SH-SY5Y (cell line): ENCODE results near the gene MCU.

Experiments
- GATA2 ChIP-seq: IDR thresholded peaks from 2 replicates; pipeline ENCODE4 v1.6.1; 2011; ENCODE audit warnings: mild to moderate bottlenecking, low read depth, low read length
- GATA3 ChIP-seq: IDR thresholded peaks from 2 replicates; pipeline ENCODE4 v1.6.1; 2011; ENCODE audit warnings: low read depth, mild to moderate bottlenecking, low read length, moderate library complexity

Gene MCU

GRCh38 chr10:72667207-72667864, 24.6 kb upstream of the MCU start:
- no peak for TF ChIP-seq GATA3
- TF ChIP-seq GATA2: no peak

GRCh38 chr10:72673280-72673679, 18.7 kb upstream of the MCU start:
- TF ChIP-seq GATA2 (no peak), GATA3 (no peak)

GRCh38 chr10:72679838-72680241, 12.1 kb upstream of the MCU start:
- TF ChIP-seq GATA3 (no peak), GATA2 (no peak)

- TF ChIP-seq GATA2: no peak
- TF ChIP-seq GATA3: no peak
Observed at GRCh38 chr10:72682638-72683037, 9.3 kb upstream of the MCU start.

GRCh38 chr10:72685264-72685921, 6.5 kb upstream of the MCU start:
- no peak for TF ChIP-seq GATA3
- TF ChIP-seq GATA2: no peak

- TF ChIP-seq GATA2 (no peak), GATA3 (no peak)
Observed at GRCh38 chr10:72687035-72687434, 4.9 kb upstream of the MCU start.

GRCh38 chr10:72688208-72688651, 3.7 kb upstream of the MCU start:
- no peak for TF ChIP-seq GATA2
- TF ChIP-seq GATA3: no peak

- TF ChIP-seq GATA3: no peak
- TF ChIP-seq GATA2: no peak
Observed at GRCh38 chr10:72689660-72690059, 2.3 kb upstream of the MCU start.

- no peak for TF ChIP-seq GATA2
- no peak for TF ChIP-seq GATA3
Observed at GRCh38 chr10:72690071-72690755, 1.7 kb upstream of the MCU start.

GRCh38 chr10:72691470-72691862, 477 bp upstream of the MCU start:
- no peak for TF ChIP-seq GATA3
- TF ChIP-seq GATA2: no peak

- no peak for TF ChIP-seq GATA2
- no peak for TF ChIP-seq GATA3
Observed at GRCh38 chr10:72692744-72692993, 726 bp downstream of the MCU start.

GRCh38 chr10:72692994-72693781, 1.2 kb downstream of the MCU start:
- TF ChIP-seq GATA2 (no peak), GATA3 (no peak)

- TF ChIP-seq GATA3 (no peak), GATA2 (no peak)
Observed at GRCh38 chr10:72694476-72695369, 2.8 kb downstream of the MCU start.

- TF ChIP-seq GATA3 (no peak), GATA2 (no peak)
Observed at GRCh38 chr10:72695496-72695895, 3.6 kb downstream of the MCU start.
